Cardiac septum (tissue), 1 donor: ENCODE results near the gene PCDHB3. TPM values are rescaled to one million over a fixed set of nuclear protein-coding genes. Genes with fewer than 3 reads are reported as not detected.
"Not testable (repeated sequence)": the region's sequence is repeated elsewhere in the genome, so short reads cannot be mapped to it uniquely, and the experiment has no call there.

Source experiments
- DNase-seq: peaks from one replicate; pipeline ENCODE4 v3.0.0-alpha.2; 2020; ENCODE audit warnings: low spot score
- intact Hi-C: fragments of 100-400 bp; cut with DNase I; formaldehyde crosslinking; loops from one replicate; pipeline ENCODE4 v1.14.0; 2022
- total RNA-seq: library from RNA; stranded (reverse); fragmentation: NEBNext Ultra II Directional; extraction: Animal tissue kit (Norgen Biotek cat#: 25700); gene quantifications from one replicate; pipeline ENCODE4 v1.2.1, GENCODE V29; 2021
- donor health status: DM: no; HTN: no; CAD: no.

Gene PCDHB3
- total RNA-seq, 1 donor from 2014 or later: 1.4 TPM

DNA sequence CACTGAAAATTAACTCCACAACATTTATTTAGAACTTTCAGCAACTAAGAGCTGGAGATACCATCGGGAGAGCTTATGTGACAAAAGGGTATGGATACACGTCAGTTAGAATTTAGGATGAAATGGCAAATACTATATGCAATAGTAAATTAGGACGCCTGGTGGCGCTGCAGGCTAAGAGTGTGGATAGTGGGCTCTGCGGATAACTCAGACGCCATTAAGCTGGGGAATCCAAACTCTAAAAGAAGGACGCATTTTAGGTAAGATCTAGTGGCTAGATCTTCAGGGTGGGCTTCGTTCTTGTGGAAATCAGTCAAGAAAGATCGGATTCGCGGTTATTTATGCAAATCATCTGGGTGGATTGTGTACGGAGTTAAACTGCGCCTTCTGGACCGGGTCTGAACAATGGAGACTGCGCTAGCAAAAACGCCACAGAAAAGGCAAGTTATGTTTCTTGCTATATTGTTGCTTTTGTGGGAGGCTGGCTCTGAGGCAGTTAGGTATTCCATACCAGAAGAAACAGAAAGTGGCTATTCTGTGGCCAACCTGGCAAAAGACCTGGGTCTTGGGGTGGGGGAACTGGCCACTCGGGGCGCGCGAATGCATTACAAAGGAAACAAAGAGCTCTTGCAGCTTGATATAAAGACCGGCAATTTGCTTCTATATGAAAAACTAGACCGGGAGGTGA is 34.9 kb downstream of the PCDHB3 start, which contains the start of gene PCDHB5:
TSS of gene PCDHB5 (plus strand) at position 177 of the 688 bp plus-strand sequence. CDS start at position 406, 229 bp downstream.
- intact Hi-C loops: no loop called here

DNA sequence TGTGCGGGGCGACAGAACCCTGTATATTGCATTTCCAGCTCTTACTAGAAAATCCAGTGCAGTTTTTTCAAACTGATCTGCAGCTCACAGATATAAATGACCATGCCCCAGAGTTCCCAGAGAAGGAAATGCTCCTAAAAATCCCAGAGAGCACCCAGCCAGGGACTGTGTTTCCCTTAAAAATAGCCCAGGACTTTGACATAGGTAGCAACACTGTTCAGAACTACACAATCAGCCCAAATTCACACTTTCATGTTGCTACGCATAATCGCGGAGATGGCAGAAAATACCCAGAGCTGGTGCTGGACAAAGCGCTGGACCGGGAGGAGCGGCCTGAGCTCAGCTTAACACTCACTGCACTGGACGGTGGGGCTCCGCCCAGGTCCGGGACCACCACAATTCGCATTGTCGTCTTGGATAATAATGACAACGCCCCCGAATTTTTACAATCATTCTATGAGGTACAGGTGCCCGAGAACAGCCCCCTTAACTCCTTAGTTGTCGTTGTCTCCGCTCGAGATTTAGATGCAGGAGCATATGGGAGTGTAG is 35.5 kb downstream of the PCDHB3 start:
- intact Hi-C loops: no loop called here
- no peak for DNase-seq

More for the DNA sequence above, 34.9 kb downstream of the PCDHB3 start, which contains the start of gene PCDHB5:
- no peak for DNase-seq

DNA sequence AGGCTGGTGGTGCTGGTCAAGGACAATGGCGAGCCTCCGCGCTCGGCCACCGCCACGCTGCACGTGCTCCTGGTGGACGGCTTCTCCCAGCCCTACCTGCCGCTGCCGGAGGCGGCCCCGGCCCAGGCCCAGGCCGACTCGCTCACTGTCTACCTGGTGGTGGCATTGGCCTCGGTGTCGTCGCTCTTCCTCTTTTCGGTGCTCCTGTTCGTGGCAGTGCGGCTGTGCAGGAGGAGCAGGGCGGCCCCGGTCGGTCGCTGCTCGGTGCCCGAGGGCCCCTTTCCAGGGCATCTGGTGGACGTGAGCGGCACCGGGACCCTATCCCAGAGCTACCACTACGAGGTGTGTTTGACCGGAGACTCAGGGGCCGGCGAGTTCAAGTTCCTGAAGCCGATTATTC is 37.1 kb downstream of the PCDHB3 start:
- DNase-seq, intact Hi-C loops: not testable (repeated sequence)

DNA sequence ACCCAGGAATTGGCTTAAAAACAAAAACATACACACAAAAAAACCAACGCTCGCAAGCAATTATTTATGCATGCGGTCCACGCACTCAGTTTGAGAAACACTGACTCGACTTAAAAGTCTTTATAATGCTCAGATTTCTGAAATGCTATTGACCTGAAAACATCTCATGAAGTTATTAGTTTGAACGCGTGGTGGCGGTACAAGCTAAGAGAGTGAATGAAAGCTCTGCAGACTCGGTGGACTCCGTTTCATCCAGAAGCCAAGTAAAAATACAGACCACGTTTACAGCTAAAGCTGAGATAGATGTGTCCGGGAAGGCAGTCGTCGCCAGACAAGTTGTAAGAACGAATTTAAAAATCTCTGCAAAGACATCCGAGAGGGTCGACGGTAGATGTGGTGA is 49.5 kb downstream of the PCDHB3 start, which contains the start of gene PCDHB6:
TSS of gene PCDHB6 (plus strand) at position 246 of the 400 bp plus-strand sequence. CDS start 201 bp downstream, outside the sequence.
- intact Hi-C loops: no loop called here
- no peak for DNase-seq

DNA sequence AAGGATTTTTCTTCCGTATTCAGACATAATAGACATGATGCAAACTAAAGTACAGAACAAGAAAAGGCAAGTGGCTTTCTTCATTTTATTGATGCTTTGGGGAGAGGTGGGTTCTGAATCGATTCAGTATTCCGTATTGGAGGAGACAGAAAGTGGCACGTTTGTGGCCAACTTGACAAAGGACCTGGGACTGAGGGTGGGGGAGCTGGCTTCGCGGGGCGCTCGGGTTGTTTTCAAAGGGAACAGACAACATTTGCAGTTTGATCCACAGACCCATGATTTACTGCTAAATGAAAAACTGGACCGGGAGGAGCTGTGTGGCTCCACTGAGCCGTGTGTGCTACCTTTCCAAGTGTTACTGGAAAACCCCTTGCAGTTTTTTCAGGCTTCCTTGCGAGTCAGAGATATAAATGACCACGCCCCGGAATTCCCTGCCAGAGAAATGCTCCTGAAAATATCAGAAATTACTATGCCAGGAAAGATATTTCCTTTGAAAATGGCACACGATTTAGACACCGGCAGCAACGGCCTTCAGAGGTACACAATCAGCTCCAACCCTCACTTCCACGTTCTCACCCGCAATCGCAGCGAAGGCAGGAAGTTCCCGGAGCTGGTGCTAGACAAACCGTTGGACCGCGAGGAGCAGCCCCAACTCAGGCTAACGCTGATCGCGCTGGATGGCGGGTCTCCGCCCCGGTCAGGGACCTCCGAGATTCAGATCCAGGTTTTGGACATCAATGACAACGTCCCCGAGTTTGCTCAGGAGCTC is 50.1 kb downstream of the PCDHB3 start:
- no peak for DNase-seq
- intact Hi-C loops: no loop called here

DNA sequence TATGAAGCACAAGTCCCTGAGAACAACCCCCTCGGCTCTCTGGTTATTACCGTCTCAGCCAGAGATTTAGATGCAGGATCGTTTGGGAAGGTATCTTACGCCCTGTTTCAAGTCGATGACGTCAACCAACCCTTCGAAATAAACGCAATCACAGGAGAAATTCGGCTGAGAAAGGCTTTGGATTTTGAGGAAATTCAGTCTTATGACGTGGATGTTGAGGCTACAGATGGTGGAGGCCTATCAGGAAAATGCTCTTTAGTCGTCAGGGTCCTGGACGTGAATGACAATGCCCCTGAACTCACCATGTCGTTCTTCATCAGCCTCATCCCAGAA is 50.7 kb downstream of the PCDHB3 start:
- intact Hi-C loops: no loop called here
- DNase-seq: no peak

DNA sequence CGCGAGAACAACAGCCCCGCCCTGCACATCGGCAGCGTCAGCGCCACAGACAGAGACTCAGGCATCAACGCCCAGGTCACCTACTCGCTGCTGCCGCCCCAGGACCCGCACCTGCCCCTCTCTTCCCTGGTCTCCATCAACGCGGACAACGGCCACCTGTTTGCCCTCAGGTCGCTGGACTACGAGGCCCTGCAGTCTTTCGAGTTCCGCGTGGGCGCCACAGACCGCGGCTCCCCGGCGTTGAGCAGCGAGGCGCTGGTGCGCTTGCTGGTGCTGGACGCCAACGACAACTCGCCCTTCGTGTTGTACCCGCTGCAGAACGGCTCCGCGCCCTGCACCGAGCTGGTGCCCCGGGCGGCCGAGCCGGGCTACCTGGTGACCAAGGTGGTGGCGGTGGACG is 51.4 kb downstream of the PCDHB3 start:
- intact Hi-C loops, DNase-seq: not testable (repeated sequence)

DNA sequence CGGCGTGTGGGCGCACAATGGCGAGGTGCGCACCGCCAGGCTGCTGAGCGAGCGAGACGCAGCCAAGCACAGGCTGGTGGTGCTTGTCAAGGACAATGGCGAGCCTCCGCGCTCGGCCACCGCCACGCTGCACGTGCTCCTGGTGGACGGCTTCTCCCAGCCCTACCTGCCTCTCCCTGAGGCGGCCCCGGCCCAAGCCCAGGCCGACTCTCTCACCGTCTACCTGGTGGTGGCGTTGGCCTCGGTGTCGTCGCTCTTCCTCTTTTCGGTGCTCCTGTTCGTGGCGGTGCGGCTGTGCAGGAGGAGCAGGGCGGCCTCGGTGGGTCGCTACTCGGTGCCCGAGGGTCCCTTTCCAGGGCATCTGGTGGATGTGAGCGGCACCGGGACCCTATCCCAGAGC is 51.8 kb downstream of the PCDHB3 start:
- DNase-seq, intact Hi-C loops: not testable (repeated sequence)

Other genes starting within 250 kb of the PCDHB3 start
- gene PCDHA10, start 244.6 kb upstream of the PCDHB3 start, total RNA-seq: 0.30 TPM
- not detected for gene PCDHA11, start 231.5 kb upstream of the PCDHB3 start, total RNA-seq
- gene PCDHA12, start 225.2 kb upstream of the PCDHB3 start, total RNA-seq: 0.05 TPM
- gene PCDHA13, start 218.3 kb upstream of the PCDHB3 start, total RNA-seq: not detected
- 0.19 TPM for gene PCDHAC1, start 174.2 kb upstream of the PCDHB3 start, total RNA-seq
- gene PCDHAC2, start 134.0 kb upstream of the PCDHB3 start, total RNA-seq: 0.67 TPM
- gene PCDHB1, start 49.1 kb upstream of the PCDHB3 start, total RNA-seq: not detected
- gene PCDHB2, start 5.9 kb upstream of the PCDHB3 start, total RNA-seq: 2.4 TPM
- 1.3 TPM for gene PCDHB4, start 21.3 kb downstream of the PCDHB3 start, total RNA-seq
- gene PCDHB5, start 34.7 kb downstream of the PCDHB3 start, total RNA-seq: 3.2 TPM
- 0.57 TPM for gene PCDHB6, start 49.6 kb downstream of the PCDHB3 start, total RNA-seq
- gene PCDHB7, start 72.2 kb downstream of the PCDHB3 start, total RNA-seq: 0.67 TPM
- gene PCDHB8, start 77.3 kb downstream of the PCDHB3 start, total RNA-seq: 2.3 TPM
- 2.2 TPM for gene PCDHB16, start 81.9 kb downstream of the PCDHB3 start, total RNA-seq
- gene PCDHB9, start 86.7 kb downstream of the PCDHB3 start, total RNA-seq: 1.3 TPM
- 0.94 TPM for gene PCDHB10, start 91.9 kb downstream of the PCDHB3 start, total RNA-seq
- 1.9 TPM for gene PCDHB11, start 99.2 kb downstream of the PCDHB3 start, total RNA-seq
- gene PCDHB12, start 108.2 kb downstream of the PCDHB3 start, total RNA-seq: 1.1 TPM
- gene PCDHB13, start 113.4 kb downstream of the PCDHB3 start, total RNA-seq: 4.8 TPM
- gene PCDHB14, start 122.9 kb downstream of the PCDHB3 start, total RNA-seq: 4.4 TPM
- gene PCDHB15, start 144.9 kb downstream of the PCDHB3 start, total RNA-seq: 9.9 TPM
- gene SLC25A2, start 203.6 kb downstream of the PCDHB3 start, total RNA-seq: not detected
- gene TAF7, start 220.3 kb downstream of the PCDHB3 start, total RNA-seq: 116 TPM
- 4.6 TPM for gene PCDHGA1, start 230.0 kb downstream of the PCDHB3 start, total RNA-seq
- gene PCDHGA2, start 238.3 kb downstream of the PCDHB3 start, total RNA-seq: 17.3 TPM
- gene PCDHGA3, start 243.4 kb downstream of the PCDHB3 start, total RNA-seq: 22.9 TPM
- gene PCDHGB1, start 249.6 kb downstream of the PCDHB3 start, total RNA-seq: 12.6 TPM